HL-60 (cell line): ENCODE results near the gene HRC.

Experiments used
- CTCF ChIP-seq: IDR thresholded peaks from one replicate; pipeline ENCODE4 v1.5.1; 2011; ENCODE audit warnings: low read length, control low read depth, inconsistent platforms; ENCODE audit not compliant: insufficient read depth
- POLR2AphosphoS5 ChIP-seq: IDR thresholded peaks from 2 replicates; pipeline ENCODE4 v1.6.1; 2012; ENCODE audit warnings: low read depth

- TF ChIP-seq CTCF (no peak), POLR2AphosphoS5 (no peak)
Observed at GRCh38 chr19:49151267-49152118, 3.7 kb downstream of the HRC start.
